WTC11 (cell line): ENCODE measurements around the gene TGFBRAP1. TPM values are rescaled to one million over a fixed set of nuclear protein-coding genes. Genes with fewer than 3 reads are reported as not detected.

Experiments used
- ATAC-seq: fragments of 200-7000 bp; cut with Tn5 transposase; 2 replicates; pipeline ENCODE4 v1.10.0; 2021; ENCODE audit warnings: mild to moderate bottlenecking, moderate library complexity
- CTCF ChIA-PET: fragments of 300-600 bp; sonication (Branson Sonifier 250); formaldehyde crosslinking; loops from one replicate; lab custom pipeline; 2021; ENCODE audit warnings: antibody characterized with exemption; lab: Charles Lee
- POLR2A ChIA-PET: fragments of 350-600 bp; sonication (Branson Sonifier 250); formaldehyde crosslinking; loops from one replicate; lab custom pipeline; 2021; ENCODE audit warnings: antibody characterized with exemption; lab: Charles Lee
- DNase-seq: peaks from one replicate; pipeline ENCODE4 v3.0.0; 2021; ENCODE audit warnings: low spot score
- H3K27ac Mint-ChIP-seq: 2 replicates; pipeline ENCODE4 v1.8.0; 2021; ENCODE audit warnings: mixed read lengths
- H3K27me3 Mint-ChIP-seq: 2 replicates; pipeline ENCODE4 v1.8.0; 2021; ENCODE audit warnings: low read depth, mild to moderate bottlenecking, moderate library complexity, mixed read lengths
- H3K36me3 Mint-ChIP-seq: 2 replicates; pipeline ENCODE4 v1.8.0; 2021; ENCODE audit warnings: mixed read lengths
- H3K4me1 Mint-ChIP-seq: 2 replicates; pipeline ENCODE4 v1.8.0; 2022; ENCODE audit warnings: mixed read lengths
- H3K4me3 Mint-ChIP-seq: 2 replicates; pipeline ENCODE4 v1.8.0; 2021; ENCODE audit warnings: mild to moderate bottlenecking, moderate library complexity, mixed read lengths
- H3K9me3 Mint-ChIP-seq: 2 replicates; pipeline ENCODE4 v1.8.0; 2021; ENCODE audit warnings: mixed read lengths
- ATF6 ChIP-seq: sonication (generic); formaldehyde crosslinking; IDR thresholded peaks from 2 replicates; pipeline ENCODE4 v1.8.1; 2023; ENCODE audit warnings: mild to moderate bottlenecking, missing genetic modification reagents
- CREB1 ChIP-seq: sonication (generic); formaldehyde crosslinking; IDR thresholded peaks from 2 replicates; pipeline ENCODE4 v1.8.0; 2023; ENCODE audit warnings: mild to moderate bottlenecking, missing genetic modification reagents
- CTCF ChIP-seq: fragments of 200-600 bp; IDR thresholded peaks from 2 replicates; pipeline ENCODE4 v1.8.0; 2022; ENCODE audit warnings: antibody characterized with exemption
- E2F4 ChIP-seq: sonication (generic); formaldehyde crosslinking; IDR thresholded peaks from 2 replicates; pipeline ENCODE4 v1.8.1; 2022; ENCODE audit warnings: low read depth, mild to moderate bottlenecking, moderate library complexity, missing genetic modification reagents, borderline replicate concordance
- HMGXB4 ChIP-seq: sonication (generic); formaldehyde crosslinking; IDR thresholded peaks from 2 replicates; pipeline ENCODE4 v1.8.1; 2023; ENCODE audit warnings: mild to moderate bottlenecking, moderate library complexity, missing genetic modification reagents
- NR1H2 ChIP-seq: sonication (generic); formaldehyde crosslinking; IDR thresholded peaks from 2 replicates; pipeline ENCODE4 v1.9.0; 2021; ENCODE audit warnings: mild to moderate bottlenecking, moderate library complexity, missing genetic modification reagents
- RELA ChIP-seq: sonication (generic); formaldehyde crosslinking; IDR thresholded peaks from 2 replicates; pipeline ENCODE4 v1.8.1; 2022; ENCODE audit warnings: missing genetic modification reagents, mild to moderate bottlenecking, borderline replicate concordance
- SMAD4 ChIP-seq: sonication (generic); formaldehyde crosslinking; IDR thresholded peaks from 2 replicates; pipeline ENCODE4 v1.8.0; 2022; ENCODE audit warnings: mild to moderate bottlenecking, missing genetic modification reagents
- ZNF263 ChIP-seq: sonication (generic); formaldehyde crosslinking; IDR thresholded peaks from 2 replicates; pipeline ENCODE4 v1.8.1; 2022; ENCODE audit warnings: low read depth, mild to moderate bottlenecking, moderate library complexity, missing genetic modification reagents
- ZNF512 ChIP-seq: sonication (generic); formaldehyde crosslinking; IDR thresholded peaks from 2 replicates; pipeline ENCODE4 v1.8.1; 2022; ENCODE audit warnings: missing genetic modification reagents, borderline replicate concordance
- total RNA-seq: library from RNA; stranded (reverse); gene quantifications from 3 replicates; pipeline ENCODE4 v1.2.3, GENCODE V29; 2021

TGFBRAP1 gene
- total RNA-seq, 1 experiment from 2014 or later = 16.3 TPM

- Mint-ChIP-seq H3K9me3 (no peaks in the 10 kb centered on the region), H3K27me3 (peaks cover 29% of the 10 kb centered on the region), H3K4me1 (peaks cover 20% of the 10 kb centered on the region), H3K36me3 (no peaks in the 10 kb centered on the region), H3K27ac (no peak overlapping the region), H3K4me3 (no peak overlapping the region)
- ChIA-PET CTCF (interaction anchor here (0.6 to 7.7 kb wide), 41 partner anchors 8 to 362 kb away, joined by 3 to 200 read pairs (median 4); partner anchors contain the start of genes MRPS9 and TGFBRAP1), POLR2A (no interaction called here)
- TF ChIP-seq CTCF = peak; percentile 71
- TF ChIP-seq ZNF263 (CRISPR knock-in tag) = no peak
- ATAC-seq (peak; percentile 80), DNase-seq (peak; percentile 88)
Observed at GRCh38 chr2:105235388-105236059, 94.0 kb downstream of the TGFBRAP1 start.

- CTCF ChIA-PET = interaction anchor here (1.0 to 2.0 kb wide), 2 partner anchors 13 to 116 kb away, joined by 4 to 7 read pairs; no protein-coding TSS in a partner anchor
- peaks cover 5% of the 10 kb centered on the region for H3K27me3 Mint-ChIP-seq
Observed at GRCh38 chr2:105231232-105231619, 98.3 kb downstream of the TGFBRAP1 start.

GRCh38 chr2:105224444-105224843, 105.1 kb downstream of the TGFBRAP1 start:
- Mint-ChIP-seq H3K27ac (no peak overlapping the region), H3K9me3 (peaks cover 3% of the 10 kb centered on the region; the same call in 1 of the 2 replicates), H3K27me3 (no peaks in the 10 kb centered on the region; the same call in none of the 2 replicates), H3K4me3 (no peak overlapping the region), H3K36me3 (no peaks in the 10 kb centered on the region), H3K4me1 (peaks cover 11% of the 10 kb centered on the region)
- peak; percentile 72 for ATAC-seq
- ChIA-PET POLR2A (no interaction called here), CTCF (interaction anchor here (0.6 to 1.8 kb wide), 5 partner anchors 11 to 310 kb away, joined by 3 to 8 read pairs (median 5); no protein-coding TSS in a partner anchor)
- DNase-seq = no peak
- TF ChIP-seq NR1H2 (CRISPR knock-in tag) = no peak

More at GRCh38 chr2:105231232-105231619, 98.3 kb downstream of the TGFBRAP1 start:
- H3K36me3 Mint-ChIP-seq = no peaks in the 10 kb centered on the region
- DNase-seq = no peak
- H3K4me1 Mint-ChIP-seq = peaks cover 9% of the 10 kb centered on the region; the same call in 1 of the 2 replicates
- H3K27ac Mint-ChIP-seq = no peak overlapping the region
- H3K9me3 Mint-ChIP-seq = peaks cover 3% of the 10 kb centered on the region; the same call in 1 of the 2 replicates
- POLR2A ChIA-PET = interaction anchor here (0.7 kb wide), 1 partner anchor 10 kb away, joined by 5 read pairs; no protein-coding TSS in a partner anchor
- no peak for TF ChIP-seq SMAD4 (CRISPR knock-in tag)
- no peak for TF ChIP-seq E2F4 (CRISPR knock-in tag)
- no peak for TF ChIP-seq CREB1 (CRISPR knock-in tag)
- no peak for TF ChIP-seq ZNF512 (CRISPR knock-in tag)
- no peak overlapping the region for H3K4me3 Mint-ChIP-seq
- ATAC-seq = no peak

GRCh38 chr2:105220604-105221003, 108.9 kb downstream of the TGFBRAP1 start:
- H3K36me3 Mint-ChIP-seq = no peaks in the 10 kb centered on the region
- no peaks in the 10 kb centered on the region; the same call in 1 of the 2 replicates for H3K27me3 Mint-ChIP-seq
- H3K27ac Mint-ChIP-seq = no peak overlapping the region
- ChIA-PET POLR2A (no interaction called here), CTCF (no interaction called here)
- ATAC-seq = no peak
- DNase-seq = no peak
- H3K9me3 Mint-ChIP-seq = no peaks in the 10 kb centered on the region
- TF ChIP-seq HMGXB4 (CRISPR knock-in tag) = no peak
- no peak for TF ChIP-seq ATF6 (CRISPR knock-in tag)
- no peak for TF ChIP-seq RELA (CRISPR knock-in tag)
- no peak overlapping the region for H3K4me3 Mint-ChIP-seq
- peaks cover 14% of the 10 kb centered on the region for H3K4me1 Mint-ChIP-seq
